CD4-positive, CD25-positive, alpha-beta regulatory T cell (primary cell): ENCODE data around the gene OVOL2. TPM values are rescaled to one million over a fixed set of nuclear protein-coding genes. Genes with fewer than 3 reads are reported as not detected.

Experiments
- ATAC-seq, 2 donors: fragments of 150-1000 bp; cut with Tn5 transposase; one replicate each; pipeline ENCODE4 v1.10.0; 2021; ENCODE audit warnings: low read depth in 2 of 2, moderate number of reproducible peaks in 2 of 2, moderate library complexity in 1 of 2
- DNase-seq, 3 donors: peaks; one replicate each; pipeline versions ENCODE4 v3.0.0 to v3.0.0-alpha.2; 2012 to 2022; ENCODE audit warnings: mixed read lengths in 1 of 3
- H3K27ac ChIP-seq: one replicate; pipeline ENCODE4 v1.7.0; 2013; ENCODE audit warnings: mild to moderate bottlenecking, low read length; ENCODE audit not compliant: insufficient read depth, poor library complexity, severe bottlenecking
- H3K27me3 ChIP-seq: one replicate; pipeline ENCODE4 v1.7.0; 2013; ENCODE audit warnings: low read length; ENCODE audit not compliant: control insufficient read depth, insufficient read depth
- H3K36me3 ChIP-seq: one replicate; pipeline ENCODE4 v1.7.0; 2013; ENCODE audit warnings: mild to moderate bottlenecking, low read length, moderate library complexity; ENCODE audit not compliant: control insufficient read depth, insufficient read depth
- H3K4me1 ChIP-seq: 2 replicates; pipeline ENCODE4 v1.7.0; 2013; ENCODE audit warnings: mild to moderate bottlenecking, low read length; ENCODE audit not compliant: insufficient read depth, control insufficient read depth, poor library complexity, severe bottlenecking
- H3K4me3 ChIP-seq: one replicate; pipeline ENCODE4 v1.7.0; 2013; ENCODE audit warnings: low read depth, mild to moderate bottlenecking, low read length, moderate library complexity
- H3K9me3 ChIP-seq, 2 experiments: 1 replicate in 1 of 2; 2 replicates in 1 of 2; pipeline ENCODE4 v1.7.0; 2013; ENCODE audit warnings: low read length in 2 of 2, mild to moderate bottlenecking in 1 of 2, moderate library complexity in 1 of 2; ENCODE audit not compliant: control insufficient read depth in 2 of 2
- H3K27ac Mint-ChIP-seq, 3 donors: one replicate each; pipeline ENCODE4 v1.8.0; 2020 to 2022; ENCODE audit warnings: mild to moderate bottlenecking in 3 of 3, mixed read lengths in 3 of 3, moderate library complexity in 2 of 3
- H3K27me3 Mint-ChIP-seq: one replicate; pipeline ENCODE4 v1.8.0; 2022; ENCODE audit warnings: mild to moderate bottlenecking, mixed read lengths
- H3K36me3 Mint-ChIP-seq: one replicate; pipeline ENCODE4 v1.8.0; 2020; ENCODE audit warnings: mixed read lengths
- H3K4me1 Mint-ChIP-seq, 4 donors: one replicate each; pipeline ENCODE4 v1.8.0; 2020 to 2022; ENCODE audit warnings: mixed read lengths in 4 of 4, mild to moderate bottlenecking in 1 of 4
- H3K4me3 Mint-ChIP-seq, 4 donors: one replicate each; pipeline ENCODE4 v1.8.0; 2020 to 2022; ENCODE audit warnings: mild to moderate bottlenecking in 4 of 4, mixed read lengths in 4 of 4, moderate library complexity in 3 of 4
- H3K9me3 Mint-ChIP-seq, 7 donors: one replicate each; pipeline ENCODE4 v1.8.0; 2020 to 2022; ENCODE audit warnings: mixed read lengths in 7 of 7, mild to moderate bottlenecking in 3 of 7, moderate library complexity in 2 of 7
- polyA plus RNA-seq, 4 donors: library from polyadenylated mRNA; unstranded; fragments of 300-500 nt; fragmentation: Illumina TruSeq; gene quantifications; one replicate each; pipeline ENCODE4 v1.2.3, GENCODE V29; 2021
- total RNA-seq: library from RNA; stranded (reverse); gene quantifications from one replicate; pipeline ENCODE4 v1.2.3, GENCODE V29; 2022

The OVOL2 gene
- total and polyA plus RNA-seq, 5 donors from 2014 or later = not detected

DNA sequence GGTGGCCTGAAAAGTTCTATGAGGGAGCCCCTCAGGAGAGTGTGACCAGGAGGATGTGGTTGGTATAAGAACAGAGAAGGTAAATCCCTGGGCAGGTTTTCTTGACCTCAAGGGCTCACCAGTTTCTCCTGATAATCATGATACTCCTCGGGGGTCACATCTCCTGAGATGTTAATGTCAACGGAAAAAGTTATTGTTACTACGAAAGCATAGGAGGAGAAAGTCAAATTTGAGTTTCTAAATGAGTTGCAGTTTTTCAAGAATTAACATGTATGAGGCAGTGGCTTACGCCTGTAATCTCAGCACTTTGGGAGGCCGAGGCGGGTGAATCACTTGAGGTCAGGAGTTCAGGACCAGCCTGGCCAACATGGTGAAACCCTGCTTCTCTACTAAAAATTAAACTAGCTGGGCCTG, 65.5 kb downstream of the OVOL2 start:
- peak overlapping the region in 1 of 4 donors; percentile 60 for H3K4me3 Mint-ChIP-seq
- H3K9me3 Mint-ChIP-seq = no peaks in the 10 kb centered on the region
- Histone ChIP-seq H3K9me3 (no peaks in the 10 kb centered on the region), H3K4me1 (peaks cover 3% of the 10 kb centered on the region), H3K27me3 (no peaks in the 10 kb centered on the region), H3K4me3 (no peak overlapping the region), H3K36me3 (peaks cover 9% of the 10 kb centered on the region), H3K27ac (no peak overlapping the region)
- H3K36me3 Mint-ChIP-seq = peaks cover 20% of the 10 kb centered on the region
- peaks cover 12 to 28% (median 20%) of the 10 kb centered on the region in 4 donors for H3K4me1 Mint-ChIP-seq
- H3K27me3 Mint-ChIP-seq = peaks cover under 1% of the 10 kb centered on the region
- peak in 1 of 3 donors; percentile 33 for DNase-seq
- no peak for ATAC-seq
- peak overlapping the region in 2 of 3 donors; percentile 10 to 68 for H3K27ac Mint-ChIP-seq

DNA sequence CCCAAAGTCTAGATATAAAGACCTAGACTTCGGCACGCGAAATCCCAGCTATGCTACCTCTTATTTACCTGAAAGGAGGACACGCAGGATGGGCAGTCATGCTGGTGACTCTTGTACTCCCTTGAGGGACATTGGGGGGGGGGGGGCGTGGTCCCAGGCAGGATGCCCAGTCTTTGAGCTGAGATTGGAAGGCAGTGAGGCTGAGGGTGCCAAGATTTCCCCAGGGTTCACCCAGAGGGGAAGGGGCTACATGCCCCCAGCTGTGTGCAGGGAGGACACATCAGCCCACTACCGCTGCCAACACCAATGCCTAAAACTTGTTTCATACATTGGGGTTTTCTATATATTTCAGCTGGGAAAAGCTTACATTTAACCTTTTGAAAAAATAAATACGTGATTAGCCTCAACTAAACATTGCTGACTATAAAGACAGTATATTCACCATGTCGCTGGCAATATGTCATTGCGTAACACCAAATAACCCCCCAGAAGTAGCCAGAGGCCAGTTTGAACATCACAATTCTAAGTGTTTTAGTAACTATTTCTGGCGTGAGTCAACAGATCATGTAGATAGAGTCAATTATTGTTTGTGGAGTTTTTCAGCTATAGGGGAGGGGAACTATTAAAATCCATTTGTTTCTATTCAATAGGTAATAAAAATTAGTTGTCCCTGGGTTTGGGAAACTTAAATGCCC, 67.3 kb downstream of the OVOL2 start:
- no peaks in the 10 kb centered on the region for H3K9me3 Mint-ChIP-seq

GRCh38 chr20:17987988-17988387, 69.7 kb downstream of the OVOL2 start:
- Mint-ChIP-seq H3K36me3 (peaks cover 22% of the 10 kb centered on the region), H3K27me3 (no peaks in the 10 kb centered on the region), H3K4me3 (peak overlapping the region in 1 of 4 donors; percentile 46), H3K27ac (peak overlapping the region in 2 of 3 donors; percentile 1 to 29), H3K9me3 (no peaks in the 10 kb centered on the region), H3K4me1 (peaks cover 17 to 24% (median 20%) of the 10 kb centered on the region in 4 donors)
- peak in 1 of 3 donors; percentile 21 for DNase-seq
- Histone ChIP-seq H3K9me3 (no peaks in the 10 kb centered on the region), H3K27ac (no peak overlapping the region), H3K4me1 (no peaks in the 10 kb centered on the region), H3K27me3 (no peaks in the 10 kb centered on the region), H3K36me3 (peaks cover 11% of the 10 kb centered on the region), H3K4me3 (no peak overlapping the region)
- ATAC-seq = peak in 1 of 2 donors; percentile 44

More for the DNA sequence above, 67.3 kb downstream of the OVOL2 start:
- no peak overlapping the region for H3K27ac ChIP-seq
- H3K4me1 Mint-ChIP-seq = peaks cover 8 to 21% (median 13%) of the 10 kb centered on the region in 4 donors
- no peaks in the 10 kb centered on the region for H3K27me3 Mint-ChIP-seq
- no peak overlapping the region for H3K27ac Mint-ChIP-seq
- H3K4me1 ChIP-seq = no peaks in the 10 kb centered on the region
- no peak overlapping the region for H3K4me3 ChIP-seq
- H3K27me3 ChIP-seq = no peaks in the 10 kb centered on the region
- H3K36me3 ChIP-seq = peaks cover 11% of the 10 kb centered on the region
- H3K4me3 Mint-ChIP-seq = no peak overlapping the region
- DNase-seq (no peak), ATAC-seq (no peak)
- H3K9me3 ChIP-seq = no peaks in the 10 kb centered on the region
- H3K36me3 Mint-ChIP-seq = peaks cover 22% of the 10 kb centered on the region

DNA sequence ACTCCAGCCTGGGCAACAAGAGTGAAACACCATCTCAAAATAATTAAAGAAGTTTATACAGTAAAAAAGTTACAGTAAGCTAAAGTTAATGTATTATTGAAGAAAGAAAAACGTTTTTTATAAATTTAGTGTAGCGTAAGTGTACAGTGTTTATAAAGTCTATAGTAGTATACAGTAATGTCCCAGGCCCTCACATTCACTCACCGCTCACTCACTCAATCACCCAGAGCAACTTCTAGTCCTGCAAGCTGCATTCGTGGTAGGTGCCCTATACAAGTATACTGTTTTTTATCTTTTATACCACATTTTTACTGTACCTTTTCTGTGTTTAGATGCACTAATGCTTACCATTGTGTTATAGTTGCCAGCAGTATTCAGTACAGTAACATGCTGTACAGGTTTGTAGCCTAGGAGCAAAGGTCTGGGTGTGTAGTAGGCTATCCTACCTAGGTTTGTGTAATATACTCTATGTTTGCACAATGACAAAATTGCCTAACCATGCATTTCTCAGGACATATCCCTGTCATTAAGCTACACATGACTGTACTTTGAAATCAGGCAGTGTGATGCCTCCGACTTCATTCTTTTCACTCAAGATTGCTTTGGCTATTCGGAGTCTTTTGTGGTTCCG, 72.2 kb downstream of the OVOL2 start:
- H3K27ac Mint-ChIP-seq = no peak overlapping the region
- Histone ChIP-seq H3K9me3 (no peaks in the 10 kb centered on the region), H3K4me1 (no peaks in the 10 kb centered on the region), H3K4me3 (no peak overlapping the region), H3K27me3 (no peaks in the 10 kb centered on the region), H3K27ac (no peak overlapping the region), H3K36me3 (peaks cover 10% of the 10 kb centered on the region)
- no peaks in the 10 kb centered on the region for H3K9me3 Mint-ChIP-seq
- H3K36me3 Mint-ChIP-seq = peaks cover 24% of the 10 kb centered on the region
- no peaks in the 10 kb centered on the region for H3K27me3 Mint-ChIP-seq
- peaks cover 10 to 26% (median 21%) of the 10 kb centered on the region in 4 donors for H3K4me1 Mint-ChIP-seq
- no peak for ATAC-seq
- DNase-seq = no peak
- H3K4me3 Mint-ChIP-seq = no peak overlapping the region

DNA sequence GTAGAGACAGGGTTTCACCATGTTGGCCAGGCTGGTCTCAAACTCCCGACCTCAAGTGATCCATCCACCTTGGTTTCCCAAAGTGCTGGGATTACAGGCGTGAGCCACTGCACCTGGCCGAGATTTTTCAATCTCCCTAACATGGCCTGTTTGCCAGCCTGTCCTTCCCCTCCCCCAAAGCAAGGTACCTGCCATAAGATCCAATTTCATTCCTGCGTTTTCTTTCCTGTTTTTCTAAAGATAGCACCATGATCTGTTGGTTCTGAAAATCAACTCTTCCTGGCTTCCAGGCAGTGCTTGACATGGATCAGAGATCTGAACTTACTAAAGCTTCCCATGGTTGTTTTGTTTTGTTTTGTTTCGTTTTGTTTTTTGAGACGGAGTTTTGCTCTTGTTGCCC, 81.4 kb downstream of the OVOL2 start:
- Histone ChIP-seq H3K36me3 (peaks cover 2% of the 10 kb centered on the region), H3K4me1 (peaks cover 30% of the 10 kb centered on the region), H3K4me3 (no peak overlapping the region), H3K27me3 (no peaks in the 10 kb centered on the region), H3K9me3 (no peaks in the 10 kb centered on the region), H3K27ac (no peak overlapping the region)
- no peak for DNase-seq
- Mint-ChIP-seq H3K27ac (peak overlapping the region; percentile 70 to 84 (median 80)), H3K36me3 (peaks cover 17% of the 10 kb centered on the region), H3K4me3 (peak overlapping the region in 1 of 4 donors; percentile 35), H3K27me3 (no peaks in the 10 kb centered on the region), H3K9me3 (no peaks in the 10 kb centered on the region), H3K4me1 (peaks cover 24 to 41% (median 34%) of the 10 kb centered on the region in 4 donors)
- no peak for ATAC-seq

Other genes with a start within 250 kb of the OVOL2 start
- 71.9 TPM for gene SNX5, start 89.1 kb downstream of the OVOL2 start, total RNA-seq
- 10 to 100 TPM; 71.9 to 82.8 (median 78.9) TPM for gene SNX5, start 89.1 kb downstream of the OVOL2 start, polyA plus RNA-seq
- 19.2 TPM for gene MGME1, start 88.9 kb downstream of the OVOL2 start, total RNA-seq
- gene MGME1, start 88.9 kb downstream of the OVOL2 start, polyA plus RNA-seq = 10 to 100 TPM; 10.6 to 18.8 (median 14.3) TPM
- 7.4 TPM for gene KAT14, start 79.9 kb upstream of the OVOL2 start, total RNA-seq
- gene KAT14, start 79.9 kb upstream of the OVOL2 start, polyA plus RNA-seq = 10 to 100 TPM in 3 of 4 donors, 1 to 10 TPM in 1; 10.0 to 15.9 (median 12.5) TPM
- 11.4 TPM for gene PET117, start 79.9 kb upstream of the OVOL2 start, total RNA-seq
- gene PET117, start 79.9 kb upstream of the OVOL2 start, polyA plus RNA-seq = 10 to 100 TPM; 26.2 to 35.3 (median 29.3) TPM
- gene ZNF133, start 230.6 kb upstream of the OVOL2 start, total RNA-seq = 7.2 TPM
- gene ZNF133, start 230.6 kb upstream of the OVOL2 start, polyA plus RNA-seq = 10 to 100 TPM in 2 of 4 donors, 1 to 10 TPM in 2; 7.5 to 11.1 (median 9.4) TPM